Neuronal stem cell (in vitro differentiated cells): ENCODE results near the gene TMEM190.

Source experiments
- DNase-seq: peaks from one replicate; pipeline ENCODE4 v3.0.0-alpha.2; 2013; ENCODE audit warnings: low spot score
- H2AFZ ChIP-seq: one replicate; pipeline ENCODE4 v1.6.1; 2013; ENCODE audit warnings: mild to moderate bottlenecking, low read length, inconsistent platforms
- H2AK5ac ChIP-seq: 2 replicates; pipeline ENCODE4 v1.6.1; 2013; ENCODE audit warnings: low read depth, mild to moderate bottlenecking, inconsistent platforms, low read length, moderate library complexity, mixed read lengths
- H2BK120ac ChIP-seq: 2 replicates; pipeline ENCODE4 v1.6.1; 2013; ENCODE audit warnings: low read depth, mild to moderate bottlenecking, inconsistent platforms, low read length, moderate library complexity, mixed read lengths
- H2BK12ac ChIP-seq: one replicate; pipeline ENCODE4 v1.6.1; 2013; ENCODE audit warnings: low read length, inconsistent platforms
- H2BK15ac ChIP-seq: 2 replicates; pipeline ENCODE4 v1.6.1; 2013; ENCODE audit warnings: mild to moderate bottlenecking, low read length, inconsistent platforms, mixed read lengths
- H2BK5ac ChIP-seq: one replicate; pipeline ENCODE4 v1.6.1; 2013; ENCODE audit warnings: inconsistent platforms, mild to moderate bottlenecking, low read length, moderate library complexity
- H3K14ac ChIP-seq: one replicate; pipeline ENCODE4 v1.6.1; 2013; ENCODE audit warnings: low read length, inconsistent platforms
- H3K18ac ChIP-seq: 2 replicates; pipeline ENCODE4 v1.6.1; 2013; ENCODE audit warnings: low read length, inconsistent platforms
- H3K23ac ChIP-seq: 2 replicates; pipeline ENCODE4 v1.6.1; 2013; ENCODE audit warnings: low read depth, mild to moderate bottlenecking, mixed read lengths, low read length, inconsistent platforms; ENCODE audit not compliant: poor library complexity
- H3K27ac ChIP-seq: replicated peaks from 3 replicates; pipeline ENCODE4 v1.5.1; 2013; ENCODE audit warnings: low read length, inconsistent platforms
- H3K27me3 ChIP-seq, 3 experiments: 2 replicates each; pipeline ENCODE4 v1.6.1; 2013; ENCODE audit warnings: low read length in 3 of 3, mild to moderate bottlenecking in 2 of 3, inconsistent platforms in 1 of 3, low read depth in 1 of 3, mixed read lengths in 1 of 3, moderate library complexity in 1 of 3; ENCODE audit not compliant: control insufficient read depth in 3 of 3, insufficient read depth in 3 of 3
- H3K36me3 ChIP-seq, 2 donors: replicated peaks in 1 of 2; 2 replicates each; pipeline ENCODE4 v1.6.1; 2013; ENCODE audit warnings: low read length in 2 of 2; ENCODE audit not compliant: control insufficient read depth in 2 of 2, insufficient read depth in 2 of 2
- H3K4ac ChIP-seq: 2 replicates; pipeline ENCODE4 v1.6.1; 2013; ENCODE audit warnings: inconsistent platforms, mild to moderate bottlenecking, low read length, moderate library complexity
- H3K4me1 ChIP-seq, 2 donors: 1 replicate in 1 of 2; 2 replicates in 1 of 2; pipeline ENCODE4 v1.6.1; 2013; ENCODE audit warnings: low read length in 2 of 2, low read depth in 1 of 2; ENCODE audit not compliant: control insufficient read depth in 2 of 2, insufficient read depth in 1 of 2
- H3K4me2 ChIP-seq: one replicate; pipeline ENCODE4 v1.6.1; 2013; ENCODE audit warnings: mild to moderate bottlenecking, low read length, inconsistent platforms; ENCODE audit not compliant: insufficient read depth, poor library complexity, severe bottlenecking
- H3K4me3 ChIP-seq, 2 donors: 2 replicates each; pipeline ENCODE4 v1.5.1; 2013; ENCODE audit warnings: low read length in 2 of 2, mild to moderate bottlenecking in 2 of 2, inconsistent platforms in 1 of 2, moderate library complexity in 1 of 2
- H3K79me1 ChIP-seq: one replicate; pipeline ENCODE4 v1.6.1; 2013; ENCODE audit warnings: low read depth, mild to moderate bottlenecking, inconsistent platforms, low read length, moderate library complexity
- H3K9ac ChIP-seq: one replicate; pipeline ENCODE4 v1.6.1; 2013; ENCODE audit warnings: mild to moderate bottlenecking, low read depth, low read length, inconsistent platforms; ENCODE audit not compliant: poor library complexity
- H3K9me3 ChIP-seq, 2 donors: replicated peaks in 1 of 2; 2 replicates each; pipeline versions ENCODE3 to v1.6.1; 2013; ENCODE audit warnings: low read length in 2 of 2, mild to moderate bottlenecking in 2 of 2, inconsistent platforms in 1 of 2, low read depth in 1 of 2, mixed read lengths in 1 of 2, moderate library complexity in 1 of 2; ENCODE audit not compliant: control insufficient read depth in 2 of 2, insufficient read depth in 1 of 2
- H4K8ac ChIP-seq: one replicate; pipeline ENCODE4 v1.6.1; 2013; ENCODE audit warnings: low read depth, mild to moderate bottlenecking, inconsistent platforms, low read length, moderate library complexity
- H4K91ac ChIP-seq: one replicate; pipeline ENCODE4 v1.6.1; 2013; ENCODE audit warnings: low read length, low read depth, mild to moderate bottlenecking, inconsistent platforms; ENCODE audit not compliant: poor library complexity
- WGBS, 2 donors: extraction: QIAGEN DNeasy Blood & Tissue Kit; methylation state at CpG; one replicate each; pipeline ENCODE4 v1.1.7; 2013; ENCODE audit warnings: missing lambda C conversion rate in 2 of 2, mixed read lengths in 1 of 2; ENCODE audit not compliant: insufficient read length in 2 of 2, insufficient replicate concordance in 1 of 2; ENCODE audit errors: extremely low coverage in 2 of 2; 5-methylcytosine and 5-hydroxymethylcytosine counted together

TMEM190 gene

GRCh38 chr19:55345101-55345817, 31.4 kb upstream of the TMEM190 start:
- no CpG with 5 or more reads among the region's 22 CpGs for WGBS, 2 donors
- Histone ChIP-seq H3K4me3 (no peak overlapping the region), H3K9me3 (peaks cover 0 to 2% of the 10 kb centered on the region in 2 donors)

GRCh38 chr19:55345818-55346724, 30.6 kb upstream of the TMEM190 start:
- no CpG with 5 or more reads among the region's 43 CpGs for WGBS, 2 donors

More at GRCh38 chr19:55345101-55345817, 31.4 kb upstream of the TMEM190 start:
- Histone ChIP-seq H3K27me3 (peaks cover 0 to 2% (median 0%) of the 10 kb centered on the region in 3 experiments), H3K27ac (no peak overlapping the region), H3K36me3 (peaks cover 28 to 60% of the 10 kb centered on the region in 2 donors), H2AK5ac (no peak overlapping the region), H3K14ac (peak overlapping the region; percentile 9), H3K79me1 (peaks cover 15% of the 10 kb centered on the region), H2AFZ (no peak overlapping the region), H2BK120ac (no peak overlapping the region), H3K9ac (peak overlapping the region; percentile 63), H4K91ac (no peak overlapping the region), H2BK5ac (peak overlapping the region; percentile 29), H2BK12ac (peak overlapping the region; percentile 1), H3K4me2 (no peak overlapping the region), H3K18ac (peak overlapping the region; percentile 57), H3K23ac (peak overlapping the region; percentile 65), H3K4me1 (peaks cover 24 to 26% of the 10 kb centered on the region in 2 donors), H4K8ac (no peak overlapping the region), H2BK15ac (no peak overlapping the region), H3K4ac (no peak overlapping the region)
- DNase-seq = no peak

GRCh38 chr19:55346725-55347441, 29.7 kb upstream of the TMEM190 start:
- Histone ChIP-seq H2BK5ac (no peak overlapping the region), H3K79me1 (peaks cover 11% of the 10 kb centered on the region), H3K18ac (no peak overlapping the region), H2AFZ (no peak overlapping the region), H3K36me3 (peaks cover 26 to 55% of the 10 kb centered on the region in 2 donors), H3K27ac (no peak overlapping the region), H4K91ac (no peak overlapping the region), H4K8ac (no peak overlapping the region), H3K23ac (no peak overlapping the region), H3K4me3 (no peak overlapping the region), H2AK5ac (peak overlapping the region; percentile 28), H3K4me1 (peaks cover 19 to 21% of the 10 kb centered on the region in 2 donors), H3K4me2 (no peak overlapping the region), H3K14ac (no peak overlapping the region), H2BK12ac (no peak overlapping the region), H2BK120ac (no peak overlapping the region), H3K4ac (no peak overlapping the region), H3K9ac (peak overlapping the region; percentile 44), H3K27me3 (peaks cover 0 to 9% (median 5%) of the 10 kb centered on the region in 3 experiments), H3K9me3 (peaks cover 0 to 2% of the 10 kb centered on the region in 2 donors), H2BK15ac (no peak overlapping the region)
- DNase-seq = no peak
- WGBS, 2 donors = no CpG with 5 or more reads among the region's 41 CpGs

More at GRCh38 chr19:55345818-55346724, 30.6 kb upstream of the TMEM190 start:
- Histone ChIP-seq H3K27ac (no peak overlapping the region), H3K4me2 (no peak overlapping the region), H3K14ac (no peak overlapping the region), H3K9ac (no peak overlapping the region), H2AFZ (no peak overlapping the region), H3K4me3 (no peak overlapping the region), H3K27me3 (peaks cover 0 to 6% (median 0%) of the 10 kb centered on the region in 3 experiments), H4K8ac (no peak overlapping the region), H4K91ac (no peak overlapping the region), H3K9me3 (peaks cover 0 to 2% of the 10 kb centered on the region in 2 donors), H3K36me3 (peaks cover 28 to 60% of the 10 kb centered on the region in 2 donors), H3K23ac (peak overlapping the region; percentile 65), H2BK120ac (no peak overlapping the region), H3K18ac (peak overlapping the region; percentile 64), H3K4me1 (peaks cover 24 to 27% of the 10 kb centered on the region in 2 donors), H2BK15ac (no peak overlapping the region), H3K4ac (no peak overlapping the region), H2BK5ac (peak overlapping the region; percentile 29), H3K79me1 (peaks cover 15% of the 10 kb centered on the region), H2BK12ac (peak overlapping the region; percentile 1), H2AK5ac (no peak overlapping the region)
- no peak for DNase-seq
